Activated naive CD4-positive, alpha-beta T cell treated with anti-CD3 and anti-CD28 coated beads, Interleukin-2, amount 50 U/mL, for 72 hours (primary cell): Measurements from ENCODE around the gene CCDC39. TPM values are rescaled to one million over a fixed set of nuclear protein-coding genes. Genes with fewer than 3 reads are reported as not detected.

Source experiments
- ATAC-seq, 2 donors: fragments of 150-1000 bp; cut with Tn5 transposase; 2 replicates each; pipeline ENCODE4 v1.10.0; 2021; ENCODE audit warnings: mild to moderate bottlenecking in 2 of 2, moderate library complexity in 2 of 2
- DNase-seq, 2 donors: peaks; one replicate each; pipeline ENCODE4 v3.0.0; 2021 to 2022; ENCODE audit warnings: low spot score in 2 of 2
- H3K27ac Mint-ChIP-seq, 2 donors: one replicate each; pipeline ENCODE4 v1.8.0; 2022; ENCODE audit warnings: mild to moderate bottlenecking in 2 of 2, mixed read lengths in 2 of 2
- H3K36me3 Mint-ChIP-seq, 2 donors: one replicate each; pipeline ENCODE4 v1.8.0; 2022; ENCODE audit warnings: mixed read lengths in 2 of 2
- H3K9me3 Mint-ChIP-seq, 2 donors: one replicate each; pipeline ENCODE4 v1.8.0; 2022; ENCODE audit warnings: mixed read lengths in 2 of 2
- total RNA-seq, 2 donors: library from RNA; stranded (reverse); gene quantifications; one replicate each; pipeline ENCODE4 v1.2.3, GENCODE V29; 2022

Gene CCDC39
- under 1 TPM in 1 of 2 donors, not detected in 1; 0.09 TPM for total RNA-seq

GRCh38 chr3:180679178-180680096 is at the start of gene CCDC39:
TSS of gene CCDC39 (minus strand) at chr3:180679489. CDS start at chr3:180679380, 109 bp downstream.
- DNase-seq, result peak; percentile 62 to 64
- Mint-ChIP-seq H3K9me3 (peaks cover 0 to 5% of the 10 kb centered on the region in 2 donors), H3K27ac (peak within 1 kb of the TSS; percentile 63 to 79), H3K36me3 (peaks cover 0 to 26% of the 10 kb centered on the region in 2 donors)
- peak; percentile 91 to 94 for ATAC-seq

DNA sequence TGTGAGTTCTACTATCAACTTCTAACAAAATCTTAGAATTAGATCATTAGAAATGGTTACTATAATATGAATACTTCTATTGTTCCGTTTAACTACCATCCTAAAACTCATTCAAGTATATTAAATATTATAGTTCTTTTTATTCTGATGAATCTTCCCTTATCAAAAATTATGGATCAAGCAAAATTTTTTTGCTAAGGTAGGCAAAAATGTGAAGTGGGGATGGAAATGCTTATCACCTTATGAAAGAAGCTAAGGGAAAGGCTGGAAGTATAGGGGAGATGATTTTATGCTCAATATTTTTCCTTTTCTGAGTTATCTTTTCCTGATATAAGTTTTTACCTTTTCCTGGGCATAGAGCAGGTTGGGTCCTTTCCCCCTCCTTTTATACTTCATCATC is 40.7 kb upstream of the CCDC39 start:
- no peak for ATAC-seq
- H3K9me3 Mint-ChIP-seq, result peaks cover 0 to 4% of the 10 kb centered on the region in 2 donors
- no peak overlapping the region for H3K27ac Mint-ChIP-seq
- DNase-seq, result no peak
- no peaks in the 10 kb centered on the region for H3K36me3 Mint-ChIP-seq

GRCh38 chr3:180707896-180708295 is 28.6 kb upstream of the CCDC39 start:
- no peaks in the 10 kb centered on the region for H3K36me3 Mint-ChIP-seq
- no peak for ATAC-seq
- H3K9me3 Mint-ChIP-seq, result no peaks in the 10 kb centered on the region
- DNase-seq, result no peak
- no peak overlapping the region for H3K27ac Mint-ChIP-seq

DNA sequence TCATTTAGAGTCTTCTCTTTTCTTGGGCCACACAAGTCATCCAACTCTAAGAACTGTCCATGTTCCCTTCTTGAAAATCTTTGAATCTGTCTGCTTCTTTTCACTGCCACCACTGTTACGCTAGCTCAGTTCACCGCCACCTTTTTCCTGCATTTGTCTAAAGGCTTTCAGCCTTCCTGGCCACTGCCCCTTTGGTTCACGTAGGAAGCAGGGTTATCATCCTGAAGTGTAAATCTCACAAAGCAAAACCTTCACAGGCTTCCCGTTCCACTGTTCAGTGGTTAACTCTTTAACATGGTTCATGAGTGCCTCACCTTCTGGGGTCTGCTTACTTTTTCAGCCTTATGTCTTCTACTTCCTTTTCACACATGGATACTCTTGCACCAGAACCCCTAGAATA is 26.3 kb upstream of the CCDC39 start:
- Mint-ChIP-seq H3K36me3 (no peaks in the 10 kb centered on the region), H3K9me3 (no peaks in the 10 kb centered on the region), H3K27ac (no peak overlapping the region)
- ATAC-seq (no peak), DNase-seq (no peak)

DNA sequence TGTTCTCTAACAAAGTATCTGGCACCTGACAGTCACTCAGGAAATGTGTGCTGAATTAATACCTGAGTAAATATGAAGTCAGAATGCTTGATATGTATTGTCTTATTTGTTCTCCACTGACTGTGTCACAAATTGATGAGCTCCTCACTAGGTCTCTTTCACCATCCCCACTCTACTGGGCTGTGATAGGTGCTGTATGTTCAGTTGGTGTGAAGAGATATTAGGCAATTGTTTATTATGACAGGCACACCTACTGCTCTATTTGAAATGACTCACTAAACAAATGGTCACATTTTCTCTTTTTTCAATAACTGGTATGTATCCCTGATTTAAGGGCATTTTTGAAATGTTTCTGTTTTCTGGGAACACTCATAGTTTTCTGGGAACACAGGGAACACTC is 25.2 kb upstream of the CCDC39 start:
- ATAC-seq, result no peak
- Mint-ChIP-seq H3K9me3 (no peaks in the 10 kb centered on the region), H3K36me3 (no peaks in the 10 kb centered on the region), H3K27ac (no peak overlapping the region)
- DNase-seq, result no peak

GRCh38 chr3:180700941-180701340 is 21.7 kb upstream of the CCDC39 start:
- peaks cover 0 to 2% of the 10 kb centered on the region in 2 donors for H3K9me3 Mint-ChIP-seq
- ATAC-seq, result no peak
- H3K27ac Mint-ChIP-seq, result no peak overlapping the region
- no peaks in the 10 kb centered on the region for H3K36me3 Mint-ChIP-seq
- no peak for DNase-seq

- Mint-ChIP-seq H3K36me3 (no peaks in the 10 kb centered on the region), H3K27ac (no peak overlapping the region), H3K9me3 (peaks cover 0 to 2% of the 10 kb centered on the region in 2 donors)
- ATAC-seq (no peak), DNase-seq (no peak)
These were observed 19.5 kb upstream of the CCDC39 start for GRCh38 chr3:180698760-180699270.

DNA sequence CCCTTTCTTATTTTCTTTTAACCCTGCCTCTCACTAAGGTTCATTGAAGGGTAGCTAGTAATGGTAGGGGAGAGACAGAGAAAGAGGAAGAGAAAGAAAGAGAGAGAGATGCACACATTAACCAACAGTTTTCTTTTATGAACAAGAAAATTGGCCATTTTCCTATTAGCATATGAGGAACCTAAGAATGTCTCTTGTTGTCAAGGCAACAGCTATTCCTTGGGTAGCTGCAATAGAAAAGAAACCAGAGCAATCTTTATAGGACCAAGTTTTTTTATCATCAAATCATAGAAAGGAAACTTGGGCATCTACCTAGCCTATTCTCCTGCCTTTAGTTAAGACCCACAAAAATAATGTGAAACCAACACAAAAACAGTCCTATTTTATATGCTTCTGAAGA is 15.0 kb upstream of the CCDC39 start:
- no peak for ATAC-seq
- H3K36me3 Mint-ChIP-seq, result no peaks in the 10 kb centered on the region
- peaks cover 0 to 2% of the 10 kb centered on the region in 2 donors for H3K9me3 Mint-ChIP-seq
- DNase-seq, result no peak
- H3K27ac Mint-ChIP-seq, result no peak overlapping the region

GRCh38 chr3:180693656-180694055 is 14.4 kb upstream of the CCDC39 start:
- Mint-ChIP-seq H3K27ac (no peak overlapping the region), H3K9me3 (peaks cover 0 to 2% of the 10 kb centered on the region in 2 donors), H3K36me3 (no peaks in the 10 kb centered on the region)

GRCh38 chr3:180690061-180690460 is 10.8 kb upstream of the CCDC39 start:
- Mint-ChIP-seq H3K9me3 (no peaks in the 10 kb centered on the region), H3K36me3 (no peaks in the 10 kb centered on the region), H3K27ac (no peak overlapping the region)
- no peak for DNase-seq
- no peak for ATAC-seq

More at GRCh38 chr3:180693656-180694055, 14.4 kb upstream of the CCDC39 start:
- ATAC-seq (no peak), DNase-seq (no peak)

GRCh38 chr3:180684807-180685206 is 5.5 kb upstream of the CCDC39 start:
- no peak for ATAC-seq
- no peak overlapping the region for H3K27ac Mint-ChIP-seq
- H3K36me3 Mint-ChIP-seq, result peaks cover 0 to 10% of the 10 kb centered on the region in 2 donors
- H3K9me3 Mint-ChIP-seq, result peaks cover 0 to 5% of the 10 kb centered on the region in 2 donors
- no peak for DNase-seq

DNA sequence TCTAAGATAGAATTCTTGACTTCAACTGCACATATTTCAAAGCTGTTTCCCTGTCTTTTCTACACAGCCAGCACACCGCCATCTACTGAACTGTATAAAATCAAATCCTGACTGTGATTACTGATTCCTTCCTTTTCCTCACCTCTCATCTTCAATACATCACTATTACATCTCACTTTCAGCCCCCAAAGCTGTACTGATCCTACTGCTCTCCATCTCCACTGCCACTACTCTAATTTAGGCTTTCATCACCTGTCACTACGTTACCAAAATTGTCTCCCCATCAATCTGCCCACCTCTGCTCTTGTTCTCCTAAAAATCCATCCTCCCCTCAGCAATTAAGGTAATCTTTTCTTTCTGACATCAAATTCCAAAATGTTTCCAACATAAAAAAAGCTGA is 4.5 kb upstream of the CCDC39 start:
- no peak overlapping the region for H3K27ac Mint-ChIP-seq
- no peak for DNase-seq
- H3K9me3 Mint-ChIP-seq, result peaks cover 0 to 5% of the 10 kb centered on the region in 2 donors
- ATAC-seq, result no peak
- peaks cover 0 to 18% of the 10 kb centered on the region in 2 donors for H3K36me3 Mint-ChIP-seq

GRCh38 chr3:180680097-180680430 is 775 bp upstream of the CCDC39 start:
- peak in 1 of 2 donors; percentile 39 for DNase-seq

DNA sequence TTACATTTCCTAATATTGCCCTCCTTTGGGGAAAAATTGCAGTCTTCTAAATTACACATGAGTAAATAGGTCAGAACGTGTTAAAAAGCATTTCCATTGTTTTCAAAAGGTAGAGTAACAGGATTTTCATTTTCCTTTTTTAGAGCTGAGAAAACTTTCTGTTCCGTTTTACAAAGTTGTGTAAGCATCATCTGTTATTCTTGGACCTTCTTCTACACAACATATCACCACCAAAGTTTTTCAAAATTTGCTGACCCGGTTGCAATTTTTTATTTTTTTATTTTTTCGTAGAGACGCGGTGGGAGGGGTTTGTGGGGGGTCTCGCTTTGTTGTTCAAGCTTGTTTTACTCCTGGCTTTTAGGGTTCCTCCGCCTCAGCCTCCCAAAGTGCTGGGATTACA is 1.1 kb downstream of the CCDC39 start:
- ATAC-seq (no peak), DNase-seq (no peak)
- H3K36me3 Mint-ChIP-seq, result peaks cover 0 to 20% of the 10 kb centered on the region in 2 donors
- no peaks in the 10 kb centered on the region for H3K9me3 Mint-ChIP-seq
- no peak overlapping the region for H3K27ac Mint-ChIP-seq

More at GRCh38 chr3:180680097-180680430, 775 bp upstream of the CCDC39 start:
- H3K9me3 Mint-ChIP-seq, result peaks cover 0 to 5% of the 10 kb centered on the region in 2 donors
- ATAC-seq, result peak; percentile 50 to 63
- peak overlapping the region; percentile 63 to 79 for H3K27ac Mint-ChIP-seq
- H3K36me3 Mint-ChIP-seq, result peaks cover 0 to 26% of the 10 kb centered on the region in 2 donors

DNA sequence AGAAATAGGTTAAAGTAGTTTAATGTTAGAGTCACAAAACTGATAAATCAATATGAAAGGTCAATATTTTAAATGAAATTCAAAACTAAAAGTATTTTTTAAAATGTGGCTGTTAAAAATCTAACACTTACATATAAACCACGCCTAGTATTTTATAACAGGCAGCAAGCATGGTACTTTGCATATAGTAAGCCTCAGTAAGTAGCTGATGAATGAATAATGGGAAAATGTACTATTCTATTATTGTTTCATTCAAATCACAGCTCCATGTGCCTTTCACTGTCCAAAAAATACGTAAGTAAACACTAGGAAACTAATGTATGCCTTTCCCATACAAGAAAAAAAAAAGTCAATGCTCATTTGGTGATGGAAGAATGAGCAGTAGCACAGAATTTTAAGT is 17.8 kb downstream of the CCDC39 start:
- Mint-ChIP-seq H3K27ac (no peak overlapping the region), H3K36me3 (no peaks in the 10 kb centered on the region), H3K9me3 (no peaks in the 10 kb centered on the region)
- DNase-seq (no peak), ATAC-seq (no peak)

GRCh38 chr3:180657094-180657493 is 22.2 kb downstream of the CCDC39 start:
- DNase-seq (no peak), ATAC-seq (no peak)
- Mint-ChIP-seq H3K36me3 (peaks cover 0 to 6% of the 10 kb centered on the region in 2 donors), H3K9me3 (no peaks in the 10 kb centered on the region), H3K27ac (no peak overlapping the region)

GRCh38 chr3:180656406-180656805 is 22.9 kb downstream of the CCDC39 start:
- no peak overlapping the region for H3K27ac Mint-ChIP-seq

More at GRCh38 chr3:180656406-180656805, 22.9 kb downstream of the CCDC39 start:
- no peaks in the 10 kb centered on the region for H3K9me3 Mint-ChIP-seq
- ATAC-seq (no peak), DNase-seq (no peak)
- peaks cover 0 to 6% of the 10 kb centered on the region in 2 donors for H3K36me3 Mint-ChIP-seq
